Measurements from ENCODE around the gene GATAD2A. TPM values are rescaled to one million over a fixed set of nuclear protein-coding genes. Genes with fewer than 3 reads are reported as not detected.

GATAD2A gene
- total and polyA plus RNA-seq, 4 donors, result 7.1 to 23.7 (median 18.2) TPM

DNA sequence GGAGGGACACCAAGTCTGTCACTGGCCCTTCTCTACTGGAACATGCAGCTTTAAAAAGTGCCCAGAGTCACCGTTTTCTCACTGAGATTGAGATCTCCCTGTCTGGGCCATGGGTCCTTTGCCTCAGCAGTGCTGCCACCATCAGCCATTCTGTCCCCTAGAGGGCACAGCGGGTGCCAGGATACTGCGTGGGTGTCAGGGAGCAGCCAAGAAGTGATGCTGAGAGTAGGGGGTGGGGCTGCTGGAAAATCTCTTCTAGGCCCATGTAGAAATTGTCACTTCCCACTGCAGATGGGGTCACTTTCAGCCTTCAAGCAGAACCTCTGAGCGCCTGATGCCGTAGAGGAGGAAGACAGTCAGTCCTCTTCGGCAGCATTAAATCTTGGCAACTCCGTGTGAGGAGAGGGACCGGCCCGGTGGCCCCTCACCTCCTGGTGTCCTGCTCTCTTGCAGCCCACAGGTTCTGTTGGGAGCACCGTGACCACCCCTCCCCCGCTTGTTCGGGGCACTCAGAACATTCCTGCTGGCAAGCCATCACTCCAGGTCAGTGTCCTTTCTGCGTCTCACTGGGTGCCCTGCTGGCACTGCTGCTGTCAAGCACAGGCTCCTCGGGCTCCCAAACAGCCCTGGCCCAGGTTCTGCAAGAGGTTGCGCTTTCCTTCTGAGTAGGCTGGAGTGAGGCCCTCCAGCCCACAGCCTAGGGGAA is 88.5 kb downstream of the GATAD2A start:
- H3K4me3 ChIP-seq (ENCODE audit: low read depth in 1 of 3, low read length in 3 of 3), result no peak overlapping the region
- WGBS, result 70% methylated on average over 15 of the region's 15 CpGs
- H3K4me1 ChIP-seq (ENCODE audit: control insufficient read depth in 4 of 4, insufficient read depth in 4 of 4, low read length in 3 of 4), result peaks cover 0 to 32% (median 22%) of the 10 kb centered on the region in 4 donors
- H3K27ac ChIP-seq (ENCODE audit: low read depth in 1 of 2, low read length in 2 of 2), result no peak overlapping the region
- peaks cover 6 to 47% (median 32%) of the 10 kb centered on the region in 4 donors for H3K36me3 ChIP-seq (ENCODE audit: control insufficient read depth in 4 of 4, insufficient read depth in 3 of 4, low read depth in 1 of 4, low read length in 3 of 4)
- no peak for DNase-seq (ENCODE audit: low spot score)
- no peak for TF ChIP-seq HNF4G (IDR thresholded peaks at IDR 0.05)
- TF ChIP-seq EGR1 (IDR thresholded peaks at IDR 0.05; ENCODE audit: low read depth in 2 of 2), result peak in 1 of 2 donors; percentile 78
- no peak overlapping the region for H3K9ac ChIP-seq (ENCODE audit: low read depth in 1 of 2, low read length in 2 of 2)
- no peaks in the 10 kb centered on the region for H3K27me3 ChIP-seq (ENCODE audit: control insufficient read depth in 4 of 4, insufficient read depth in 4 of 4, low read length in 3 of 4)
- no peaks in the 10 kb centered on the region for H3K9me3 ChIP-seq (ENCODE audit: control insufficient read depth in 4 of 4, low read length in 3 of 4)

DNA sequence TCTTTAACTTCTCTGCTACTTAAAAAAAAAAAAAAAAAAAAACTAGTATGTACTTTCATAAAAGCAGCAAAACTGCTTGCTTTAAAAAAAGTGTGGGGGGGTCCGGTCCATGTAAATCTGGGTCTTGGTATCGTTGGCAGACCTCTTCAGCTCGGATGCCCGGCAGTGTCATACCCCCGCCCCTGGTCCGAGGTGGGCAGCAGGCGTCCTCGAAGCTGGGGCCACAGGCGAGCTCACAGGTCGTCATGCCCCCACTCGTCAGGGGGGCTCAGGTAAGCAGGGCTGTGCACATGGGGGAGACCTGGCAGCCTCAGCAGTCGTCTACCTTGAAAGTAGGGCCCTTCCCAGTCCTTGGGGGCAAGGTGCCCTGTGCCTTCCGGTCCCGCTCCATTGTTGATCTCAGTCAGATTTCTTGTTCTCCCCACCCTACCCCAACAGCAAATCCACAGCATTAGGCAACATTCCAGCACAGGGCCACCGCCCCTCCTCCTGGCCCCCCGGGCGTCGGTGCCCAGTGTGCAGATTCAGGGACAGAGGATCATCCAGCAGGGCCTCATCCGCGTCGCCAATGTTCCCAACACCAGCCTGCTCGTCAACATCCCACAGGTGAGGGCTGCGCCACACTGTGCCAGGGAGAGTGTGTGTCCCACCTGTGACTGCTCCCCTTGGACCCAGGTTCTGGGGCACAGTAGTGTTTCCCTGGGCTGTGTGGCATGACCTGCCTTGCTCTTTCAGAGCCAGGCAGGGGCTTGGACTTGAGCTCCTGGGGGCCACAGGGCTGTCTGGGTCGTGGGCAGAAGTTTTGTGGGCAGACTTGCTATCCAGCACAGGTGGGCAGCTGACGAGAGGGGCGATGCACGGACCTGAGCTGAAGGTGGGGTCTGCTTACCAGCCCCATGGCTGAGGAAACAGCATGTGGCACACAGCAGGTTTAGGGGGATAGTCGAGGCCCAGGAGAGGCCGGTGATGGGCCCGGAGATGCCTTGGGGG is 90.4 kb downstream of the GATAD2A start:
- H3K9ac ChIP-seq (ENCODE audit: low read depth in 1 of 2, low read length in 2 of 2), result no peak overlapping the region
- H3K27me3 ChIP-seq (ENCODE audit: control insufficient read depth in 4 of 4, insufficient read depth in 4 of 4, low read length in 3 of 4), result no peaks in the 10 kb centered on the region
- no peaks in the 10 kb centered on the region for H3K9me3 ChIP-seq (ENCODE audit: control insufficient read depth in 4 of 4, low read length in 3 of 4)
- peaks cover 6 to 65% (median 42%) of the 10 kb centered on the region in 4 donors for H3K36me3 ChIP-seq (ENCODE audit: control insufficient read depth in 4 of 4, insufficient read depth in 3 of 4, low read depth in 1 of 4, low read length in 3 of 4)
- TF ChIP-seq GABPA (IDR thresholded peaks at IDR 0.05 in 1 of 2, conservative IDR thresholded peaks at IDR 0.05 in 1 of 2) (no peak), RAD21 (IDR thresholded peaks at IDR 0.05) (no peak), JUND (IDR thresholded peaks at IDR 0.05) (no peak), HNF4G (IDR thresholded peaks at IDR 0.05) (no peak), FOXA1 (IDR thresholded peaks at IDR 0.05) (no peak), RXRA (IDR thresholded peaks at IDR 0.05) (no peak), YY1 (IDR thresholded peaks at IDR 0.05) (no peak), HNF4A (conservative IDR thresholded peaks at IDR 0.05) (no peak), NR2F2 (IDR thresholded peaks at IDR 0.05) (no peak), TAF1 (conservative IDR thresholded peaks at IDR 0.05) (no peak), EGR1 (IDR thresholded peaks at IDR 0.05; ENCODE audit: low read depth in 2 of 2) (no peak)
- TF ChIP-seq, protein P1, sequence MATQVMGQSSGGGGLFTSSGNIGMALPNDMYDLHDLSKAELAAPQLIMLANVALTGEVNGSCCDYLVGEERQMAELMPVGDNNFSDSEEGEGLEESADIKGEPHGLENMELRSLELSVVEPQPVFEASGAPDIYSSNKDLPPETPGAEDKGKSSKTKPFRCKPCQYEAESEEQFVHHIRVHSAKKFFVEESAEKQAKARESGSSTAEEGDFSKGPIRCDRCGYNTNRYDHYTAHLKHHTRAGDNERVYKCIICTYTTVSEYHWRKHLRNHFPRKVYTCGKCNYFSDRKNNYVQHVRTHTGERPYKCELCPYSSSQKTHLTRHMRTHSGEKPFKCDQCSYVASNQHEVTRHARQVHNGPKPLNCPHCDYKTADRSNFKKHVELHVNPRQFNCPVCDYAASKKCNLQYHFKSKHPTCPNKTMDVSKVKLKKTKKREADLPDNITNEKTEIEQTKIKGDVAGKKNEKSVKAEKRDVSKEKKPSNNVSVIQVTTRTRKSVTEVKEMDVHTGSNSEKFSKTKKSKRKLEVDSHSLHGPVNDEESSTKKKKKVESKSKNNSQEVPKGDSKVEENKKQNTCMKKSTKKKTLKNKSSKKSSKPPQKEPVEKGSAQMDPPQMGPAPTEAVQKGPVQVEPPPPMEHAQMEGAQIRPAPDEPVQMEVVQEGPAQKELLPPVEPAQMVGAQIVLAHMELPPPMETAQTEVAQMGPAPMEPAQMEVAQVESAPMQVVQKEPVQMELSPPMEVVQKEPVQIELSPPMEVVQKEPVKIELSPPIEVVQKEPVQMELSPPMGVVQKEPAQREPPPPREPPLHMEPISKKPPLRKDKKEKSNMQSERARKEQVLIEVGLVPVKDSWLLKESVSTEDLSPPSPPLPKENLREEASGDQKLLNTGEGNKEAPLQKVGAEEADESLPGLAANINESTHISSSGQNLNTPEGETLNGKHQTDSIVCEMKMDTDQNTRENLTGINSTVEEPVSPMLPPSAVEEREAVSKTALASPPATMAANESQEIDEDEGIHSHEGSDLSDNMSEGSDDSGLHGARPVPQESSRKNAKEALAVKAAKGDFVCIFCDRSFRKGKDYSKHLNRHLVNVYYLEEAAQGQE (IDR thresholded peaks at IDR 0.05), result no peak
- TF ChIP-seq, protein P2, sequence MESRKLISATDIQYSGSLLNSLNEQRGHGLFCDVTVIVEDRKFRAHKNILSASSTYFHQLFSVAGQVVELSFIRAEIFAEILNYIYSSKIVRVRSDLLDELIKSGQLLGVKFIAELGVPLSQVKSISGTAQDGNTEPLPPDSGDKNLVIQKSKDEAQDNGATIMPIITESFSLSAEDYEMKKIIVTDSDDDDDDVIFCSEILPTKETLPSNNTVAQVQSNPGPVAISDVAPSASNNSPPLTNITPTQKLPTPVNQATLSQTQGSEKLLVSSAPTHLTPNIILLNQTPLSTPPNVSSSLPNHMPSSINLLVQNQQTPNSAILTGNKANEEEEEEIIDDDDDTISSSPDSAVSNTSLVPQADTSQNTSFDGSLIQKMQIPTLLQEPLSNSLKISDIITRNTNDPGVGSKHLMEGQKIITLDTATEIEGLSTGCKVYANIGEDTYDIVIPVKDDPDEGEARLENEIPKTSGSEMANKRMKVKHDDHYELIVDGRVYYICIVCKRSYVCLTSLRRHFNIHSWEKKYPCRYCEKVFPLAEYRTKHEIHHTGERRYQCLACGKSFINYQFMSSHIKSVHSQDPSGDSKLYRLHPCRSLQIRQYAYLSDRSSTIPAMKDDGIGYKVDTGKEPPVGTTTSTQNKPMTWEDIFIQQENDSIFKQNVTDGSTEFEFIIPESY (IDR thresholded peaks at IDR 0.05), result no peak
- TF ChIP-seq, protein P3, sequence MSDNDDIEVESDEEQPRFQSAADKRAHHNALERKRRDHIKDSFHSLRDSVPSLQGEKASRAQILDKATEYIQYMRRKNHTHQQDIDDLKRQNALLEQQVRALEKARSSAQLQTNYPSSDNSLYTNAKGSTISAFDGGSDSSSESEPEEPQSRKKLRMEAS (IDR thresholded peaks at IDR 0.05), result no peak
- TF ChIP-seq, protein P4, sequence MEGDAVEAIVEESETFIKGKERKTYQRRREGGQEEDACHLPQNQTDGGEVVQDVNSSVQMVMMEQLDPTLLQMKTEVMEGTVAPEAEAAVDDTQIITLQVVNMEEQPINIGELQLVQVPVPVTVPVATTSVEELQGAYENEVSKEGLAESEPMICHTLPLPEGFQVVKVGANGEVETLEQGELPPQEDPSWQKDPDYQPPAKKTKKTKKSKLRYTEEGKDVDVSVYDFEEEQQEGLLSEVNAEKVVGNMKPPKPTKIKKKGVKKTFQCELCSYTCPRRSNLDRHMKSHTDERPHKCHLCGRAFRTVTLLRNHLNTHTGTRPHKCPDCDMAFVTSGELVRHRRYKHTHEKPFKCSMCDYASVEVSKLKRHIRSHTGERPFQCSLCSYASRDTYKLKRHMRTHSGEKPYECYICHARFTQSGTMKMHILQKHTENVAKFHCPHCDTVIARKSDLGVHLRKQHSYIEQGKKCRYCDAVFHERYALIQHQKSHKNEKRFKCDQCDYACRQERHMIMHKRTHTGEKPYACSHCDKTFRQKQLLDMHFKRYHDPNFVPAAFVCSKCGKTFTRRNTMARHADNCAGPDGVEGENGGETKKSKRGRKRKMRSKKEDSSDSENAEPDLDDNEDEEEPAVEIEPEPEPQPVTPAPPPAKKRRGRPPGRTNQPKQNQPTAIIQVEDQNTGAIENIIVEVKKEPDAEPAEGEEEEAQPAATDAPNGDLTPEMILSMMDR (IDR thresholded peaks at IDR 0.05; ENCODE audit: low read depth, low read length, missing input control), result no peak
- TF ChIP-seq, protein P5, sequence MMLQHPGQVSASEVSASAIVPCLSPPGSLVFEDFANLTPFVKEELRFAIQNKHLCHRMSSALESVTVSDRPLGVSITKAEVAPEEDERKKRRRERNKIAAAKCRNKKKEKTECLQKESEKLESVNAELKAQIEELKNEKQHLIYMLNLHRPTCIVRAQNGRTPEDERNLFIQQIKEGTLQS (IDR thresholded peaks at IDR 0.05), result no peak
- DNase-seq (ENCODE audit: low spot score), result no peak
- no peak overlapping the region for H3K27ac ChIP-seq (ENCODE audit: low read depth in 1 of 2, low read length in 2 of 2)
- WGBS, result 92% methylated on average over 30 of the region's 30 CpGs
- no peak overlapping the region for H3K4me3 ChIP-seq (ENCODE audit: low read depth in 1 of 3, low read length in 3 of 3)
- peaks cover 0 to 15% (median 8%) of the 10 kb centered on the region in 4 donors for H3K4me1 ChIP-seq (ENCODE audit: control insufficient read depth in 4 of 4, insufficient read depth in 4 of 4, low read length in 3 of 4)
